Keratinocyte (primary cell): ENCODE measurements around the gene KCNMA1.

Experiments used
- CTCF ChIP-seq, 3 experiments: IDR thresholded peaks in 1 of 3; conservative IDR thresholded peaks in 1 of 3; optimal IDR thresholded peaks in 1 of 3; 2 replicates in 2 of 3; 3 replicates in 1 of 3; pipeline versions ENCODE3 to v1.5.1; 2011; ENCODE audit warnings: low read length in 3 of 3, mild to moderate bottlenecking in 3 of 3, moderate library complexity in 2 of 3, control low read depth in 1 of 3, inconsistent platforms in 1 of 3; ENCODE audit not compliant: insufficient read depth in 2 of 3; ENCODE audit errors: extremely low read depth in 1 of 3
- EZH2 ChIP-seq: IDR thresholded peaks from one replicate; pipeline ENCODE4 v1.6.1; 2012; ENCODE audit warnings: inconsistent platforms, mild to moderate bottlenecking, low read length, moderate library complexity

GRCh38 chr10:77207182-77207827, 430.3 kb downstream of the KCNMA1 start:
- no peak for TF ChIP-seq CTCF (optimal IDR thresholded peaks at IDR 0.05 in 1 of 3, IDR thresholded peaks at IDR 0.05 in 1 of 3, conservative IDR thresholded peaks at IDR 0.05 in 1 of 3; ENCODE audit: extremely low read depth in 1 of 3, insufficient read depth in 2 of 3, low read length in 3 of 3)
- TF ChIP-seq EZH2: no peak
